ENCODE results near the gene RAPGEF1. TPM values are rescaled to one million over a fixed set of nuclear protein-coding genes. Genes with fewer than 3 reads are reported as not detected.

Gene RAPGEF1
- total RNA-seq, 1 donor from 2014 or later, result 21.0 TPM

Other genes with a start within 250 kb of the RAPGEF1 start
- 13.1 TPM for gene POMT1, start 237.2 kb downstream of the RAPGEF1 start, total RNA-seq
- 15.3 TPM for gene UCK1, start 208.8 kb downstream of the RAPGEF1 start, total RNA-seq
- gene PRRT1B, start 194.6 kb downstream of the RAPGEF1 start, total RNA-seq, result not detected